ENCODE results near the gene DLG1.
"Not testable (repeated sequence)": the region's sequence is repeated elsewhere in the genome, so short reads cannot be mapped to it uniquely, and the experiment has no call there.

GRCh38 chr3:197033764-197034163, 264.6 kb downstream of the DLG1 start:
- TF ChIP-seq YY1 (IDR thresholded peaks at IDR 0.05; ENCODE audit: insufficient read depth, insufficient read length); SUZ12 (IDR thresholded peaks at IDR 0.05; ENCODE audit: extremely low read depth, insufficient read depth, insufficient read length): not testable (repeated sequence)
